Measurements from ENCODE around the gene USP48.
A peak's percentile ranks its signal among the peaks of the same experiment; 100 is the strongest.

Gene USP48

GRCh38 chr1:21652101-21652936, 130.6 kb downstream of the USP48 start:
- no peak for DNase-seq (ENCODE audit: low spot score)
- no peak for TF ChIP-seq CTCF (IDR thresholded peaks at IDR 0.05)
- Histone ChIP-seq H3K27ac (no peak overlapping the region), H3K4me3 (peak overlapping the region; percentile 76)

GRCh38 chr1:21651214-21652042, 131.5 kb downstream of the USP48 start:
- Histone ChIP-seq H3K4me3 (peak overlapping the region; percentile 76), H3K27ac (no peak overlapping the region)
- no peak for DNase-seq (ENCODE audit: low spot score)
- TF ChIP-seq CTCF (IDR thresholded peaks at IDR 0.05): no peak

GRCh38 chr1:21650400-21650799, 132.5 kb downstream of the USP48 start:
- DNase-seq (ENCODE audit: low spot score): no peak
- no peak overlapping the region for H3K4me3 ChIP-seq
- H3K27ac ChIP-seq: no peak overlapping the region
- no peak for TF ChIP-seq CTCF (IDR thresholded peaks at IDR 0.05)

- DNase-seq (ENCODE audit: low spot score): no peak
- Histone ChIP-seq H3K4me3 (no peak overlapping the region), H3K27ac (no peak overlapping the region)
- TF ChIP-seq CTCF (IDR thresholded peaks at IDR 0.05): no peak
These were observed 133.6 kb downstream of the USP48 start for GRCh38 chr1:21649315-21649714.

GRCh38 chr1:21648791-21649190, 134.2 kb downstream of the USP48 start:
- no peak for DNase-seq (ENCODE audit: low spot score)
- no peak overlapping the region for H3K27ac ChIP-seq
- H3K4me3 ChIP-seq: no peak overlapping the region
- no peak for TF ChIP-seq CTCF (IDR thresholded peaks at IDR 0.05)

- DNase-seq (ENCODE audit: low spot score): no peak
- H3K27ac ChIP-seq: no peak overlapping the region
- no peak overlapping the region for H3K4me3 ChIP-seq
- TF ChIP-seq CTCF (IDR thresholded peaks at IDR 0.05): no peak
These were observed 134.6 kb downstream of the USP48 start for GRCh38 chr1:21648352-21648730.
